ENCODE data around the gene ICE2.

DNA sequence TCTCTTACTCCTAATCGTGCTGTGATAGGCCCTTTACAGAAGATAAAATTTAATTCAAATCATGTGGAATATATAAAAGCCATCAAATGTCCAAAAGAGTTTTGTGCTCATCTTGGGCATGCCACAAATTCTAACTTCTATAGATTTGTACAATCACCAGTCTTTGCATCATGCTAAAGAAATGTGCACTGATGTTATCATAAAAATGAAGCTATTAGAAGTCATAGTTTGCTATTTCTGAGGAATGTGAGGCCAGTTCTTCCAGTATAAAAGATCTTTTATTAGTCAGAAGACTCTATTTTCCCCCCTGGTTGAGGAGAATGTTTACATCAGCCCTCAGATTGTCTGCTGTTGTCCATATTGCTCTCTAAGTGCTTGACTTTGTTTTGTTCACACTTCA lies 79.0 kb downstream of the ICE2 start:
- TF ChIP-seq PATZ1 (CRISPR knock-in tag; IDR thresholded peaks at IDR 0.05; ENCODE audit: borderline replicate concordance) (no peak), RARB (CRISPR knock-in tag; IDR thresholded peaks at IDR 0.05) (no peak), ZFP3 (CRISPR knock-in tag; IDR thresholded peaks at IDR 0.05) (no peak), OSR1 (CRISPR knock-in tag; IDR thresholded peaks at IDR 0.05) (no peak), SNAI2 (CRISPR knock-in tag; IDR thresholded peaks at IDR 0.05) (no peak)
